HG02678 (cell line): Measurements from ENCODE around the gene ABCA2.
"Not testable (repeated sequence)": the region's sequence is repeated elsewhere in the genome, so short reads cannot be mapped to it uniquely, and the experiment has no call there.

Source experiments
- ATAC-seq: cut with Tn5 transposase; IDR thresholded peaks from one replicate; pipeline ENCODE4 v1.9.1; 2021; ENCODE audit warnings: mild to moderate bottlenecking, moderate library complexity; ENCODE audit not compliant: unreplicated experiment

ABCA2 gene

DNA sequence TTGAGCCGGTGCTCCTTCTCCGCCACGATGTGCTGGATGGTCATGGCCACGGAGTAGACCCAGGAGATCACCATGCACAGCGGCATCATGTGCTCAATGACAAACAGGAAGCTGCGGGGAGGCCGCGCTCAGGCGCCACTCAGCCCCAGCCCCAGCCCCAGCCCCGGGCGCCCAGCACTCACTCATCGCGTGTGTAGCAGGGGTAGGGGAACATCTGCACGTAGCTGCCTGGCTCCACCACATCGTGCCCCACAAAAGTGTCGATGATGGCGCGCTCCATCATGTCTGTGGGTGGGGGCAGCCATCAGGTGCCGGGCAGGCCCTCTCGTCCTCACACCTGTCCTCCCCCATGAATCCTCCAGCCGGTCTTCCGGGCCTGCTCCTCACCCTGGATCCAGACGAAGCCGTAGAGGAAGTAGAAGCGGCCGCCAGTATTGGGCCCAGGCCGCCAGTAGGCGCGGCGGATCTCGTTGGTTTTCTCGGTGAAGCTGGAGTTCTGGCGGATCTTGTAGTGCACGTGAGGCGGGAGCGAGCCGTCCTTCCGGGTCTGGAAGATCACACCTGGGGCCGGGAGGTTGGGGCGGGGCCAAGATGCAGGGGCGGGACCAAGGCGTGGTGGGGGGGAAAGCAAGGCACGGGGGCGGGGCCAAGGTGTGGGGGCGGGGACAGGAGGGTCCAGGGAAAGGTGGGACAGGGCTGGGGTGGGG is 10.1 kb downstream of the ABCA2 start:
- no peak for ATAC-seq

DNA sequence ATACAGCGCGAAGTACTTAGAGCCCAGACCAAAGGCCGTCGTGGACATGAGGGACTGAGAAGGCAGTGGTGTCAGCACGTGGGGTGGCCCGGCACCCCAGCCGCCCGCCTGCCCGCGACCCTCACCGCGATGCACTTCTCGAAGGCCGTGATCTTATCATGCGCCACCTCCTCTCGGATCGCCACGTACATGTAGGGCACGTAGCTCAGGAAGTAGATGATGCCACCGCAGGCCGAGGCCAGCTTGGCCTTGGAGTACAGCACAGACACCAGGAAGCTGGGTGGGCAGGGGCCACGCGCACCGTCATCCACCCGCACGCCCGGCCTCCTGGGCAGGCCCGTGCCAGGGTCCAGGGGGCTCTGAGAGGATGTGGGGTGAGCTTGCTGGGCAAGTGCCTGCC is 11.0 kb downstream of the ABCA2 start:
- no peak for ATAC-seq

DNA sequence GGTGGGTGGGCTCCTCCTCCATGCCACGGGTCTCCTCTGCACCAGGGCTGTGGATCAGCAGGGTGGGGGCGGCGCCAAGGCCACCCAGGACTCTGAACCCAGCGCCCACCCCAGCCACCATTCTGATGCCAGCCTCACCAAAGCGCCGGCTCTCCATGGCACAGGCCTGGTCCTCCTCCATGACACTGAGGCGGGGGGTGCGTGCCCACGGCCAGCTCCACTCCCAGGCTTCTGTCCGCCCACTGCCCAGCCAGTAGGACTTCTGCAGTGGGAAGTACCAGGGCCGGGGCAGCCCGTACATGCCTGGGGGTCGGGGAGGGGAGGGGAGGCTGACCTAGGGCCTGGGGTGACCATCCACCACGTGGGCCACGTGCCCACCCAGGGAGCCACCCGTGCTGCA is 11.6 kb downstream of the ABCA2 start:
- ATAC-seq, result no peak

DNA sequence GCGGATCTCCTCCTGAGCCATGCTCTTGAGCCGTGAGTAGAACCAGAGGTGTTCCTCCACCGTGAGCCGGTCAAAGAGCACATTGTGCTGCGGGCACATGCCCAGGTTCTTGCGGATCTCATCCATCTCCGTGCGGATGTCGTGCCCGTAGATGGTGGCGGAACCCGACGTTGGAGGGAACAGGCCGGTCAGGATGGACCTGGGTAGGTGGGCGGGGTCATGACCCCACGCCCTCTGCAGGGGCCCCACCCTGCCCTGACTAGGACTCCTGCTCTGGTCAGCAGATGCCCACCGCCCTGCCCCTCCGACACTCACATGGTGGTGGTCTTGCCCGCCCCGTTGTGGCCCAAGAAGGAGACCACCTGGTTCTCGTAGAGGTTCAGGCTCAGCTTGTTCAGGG is 12.1 kb downstream of the ABCA2 start:
- ATAC-seq, result no peak

DNA sequence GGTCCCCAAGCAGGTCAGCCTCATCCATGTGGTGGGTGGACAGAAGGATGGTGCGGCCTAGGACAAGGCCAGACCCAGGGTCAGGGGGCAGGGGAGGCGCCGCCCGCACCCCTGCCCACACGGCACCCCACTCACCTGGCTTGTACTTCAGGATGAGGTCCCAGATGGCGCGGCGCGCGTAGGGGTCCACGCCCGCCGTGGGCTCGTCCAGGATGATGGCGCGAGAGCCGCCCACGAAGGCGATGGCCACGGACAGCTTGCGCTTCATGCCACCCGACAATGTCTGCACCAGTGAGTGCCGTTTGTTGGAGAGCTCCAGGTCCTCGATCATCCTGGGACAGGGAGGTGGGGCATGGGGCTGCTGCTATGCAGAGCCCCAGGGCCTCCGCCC is 12.5 kb downstream of the ABCA2 start:
- no peak for ATAC-seq

DNA sequence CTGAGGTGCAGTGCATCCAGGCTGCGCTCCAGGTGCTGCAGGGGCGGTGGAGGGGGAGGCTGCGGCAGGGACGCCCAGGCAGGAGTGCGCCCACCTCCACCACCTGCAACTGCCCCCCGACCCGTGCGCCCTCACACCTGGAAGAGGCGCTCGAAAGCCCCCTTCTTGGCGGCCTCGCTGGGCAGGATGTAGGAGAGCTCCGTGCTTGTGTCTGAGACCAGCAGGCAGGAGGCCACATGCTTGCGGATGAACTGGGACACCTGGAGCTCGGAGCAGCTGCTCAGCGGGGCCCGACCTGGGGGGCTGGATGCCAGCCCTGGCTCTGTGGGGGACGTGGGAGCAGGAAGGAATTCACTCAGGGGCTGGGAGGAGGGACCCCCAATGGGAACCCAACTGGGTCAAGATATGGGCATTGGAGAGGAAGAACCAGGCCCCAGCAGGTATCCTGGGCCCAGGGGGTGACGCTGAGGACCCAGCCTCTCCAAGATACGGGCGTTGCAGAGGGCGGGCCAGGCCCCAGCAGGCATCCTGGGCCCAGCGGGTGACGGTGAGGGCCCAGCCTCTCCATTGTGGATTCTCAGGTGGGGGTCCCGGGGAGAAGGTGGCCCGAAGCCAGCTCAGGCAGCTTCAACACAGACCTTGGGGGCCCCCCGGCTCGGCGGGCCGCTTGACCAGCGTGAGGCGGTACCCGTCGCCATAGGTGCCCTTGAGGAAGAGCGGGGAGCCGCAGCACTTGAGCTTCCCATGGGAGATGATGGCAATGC is 13.1 kb downstream of the ABCA2 start:
- ATAC-seq, result no peak

DNA sequence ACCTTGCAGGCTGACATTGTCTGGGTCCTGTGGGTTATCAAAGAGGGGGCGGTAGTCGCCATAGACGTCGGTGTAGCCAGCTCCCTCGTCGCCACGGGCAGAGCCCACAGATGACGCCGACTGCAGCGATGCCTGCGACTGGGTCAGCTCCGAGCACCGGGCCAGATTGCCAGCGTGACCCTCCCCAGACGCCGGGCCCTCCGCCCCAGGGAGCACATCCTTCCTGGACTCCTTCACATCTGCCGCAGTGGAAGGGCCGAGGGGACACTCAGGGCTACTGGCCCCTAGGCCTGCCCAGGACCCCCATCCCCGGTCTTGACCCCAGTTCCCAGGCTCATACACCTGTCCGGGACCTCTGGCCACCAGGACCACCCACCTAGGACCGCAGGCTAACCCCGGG is 13.9 kb downstream of the ABCA2 start:
- ATAC-seq, result no peak

DNA sequence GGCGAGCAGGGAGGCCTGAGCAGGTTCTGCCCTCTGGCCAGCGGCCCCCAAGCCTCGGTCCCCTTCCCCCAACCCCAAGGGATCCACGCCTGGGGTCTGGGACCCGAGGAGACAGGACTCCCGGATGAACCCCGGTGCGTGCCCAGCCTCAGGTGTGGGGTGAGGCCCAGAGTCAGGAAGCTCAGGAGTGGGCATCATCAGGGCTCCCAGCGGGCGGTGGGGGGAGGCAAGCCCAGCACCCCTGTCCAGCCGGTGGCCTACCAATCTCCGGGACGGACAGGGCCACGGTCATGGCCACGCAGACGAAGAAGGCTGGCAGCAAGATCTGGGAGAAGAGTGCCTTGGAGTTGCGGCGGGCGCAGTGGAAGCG is 14.5 kb downstream of the ABCA2 start:
- no peak for ATAC-seq

DNA sequence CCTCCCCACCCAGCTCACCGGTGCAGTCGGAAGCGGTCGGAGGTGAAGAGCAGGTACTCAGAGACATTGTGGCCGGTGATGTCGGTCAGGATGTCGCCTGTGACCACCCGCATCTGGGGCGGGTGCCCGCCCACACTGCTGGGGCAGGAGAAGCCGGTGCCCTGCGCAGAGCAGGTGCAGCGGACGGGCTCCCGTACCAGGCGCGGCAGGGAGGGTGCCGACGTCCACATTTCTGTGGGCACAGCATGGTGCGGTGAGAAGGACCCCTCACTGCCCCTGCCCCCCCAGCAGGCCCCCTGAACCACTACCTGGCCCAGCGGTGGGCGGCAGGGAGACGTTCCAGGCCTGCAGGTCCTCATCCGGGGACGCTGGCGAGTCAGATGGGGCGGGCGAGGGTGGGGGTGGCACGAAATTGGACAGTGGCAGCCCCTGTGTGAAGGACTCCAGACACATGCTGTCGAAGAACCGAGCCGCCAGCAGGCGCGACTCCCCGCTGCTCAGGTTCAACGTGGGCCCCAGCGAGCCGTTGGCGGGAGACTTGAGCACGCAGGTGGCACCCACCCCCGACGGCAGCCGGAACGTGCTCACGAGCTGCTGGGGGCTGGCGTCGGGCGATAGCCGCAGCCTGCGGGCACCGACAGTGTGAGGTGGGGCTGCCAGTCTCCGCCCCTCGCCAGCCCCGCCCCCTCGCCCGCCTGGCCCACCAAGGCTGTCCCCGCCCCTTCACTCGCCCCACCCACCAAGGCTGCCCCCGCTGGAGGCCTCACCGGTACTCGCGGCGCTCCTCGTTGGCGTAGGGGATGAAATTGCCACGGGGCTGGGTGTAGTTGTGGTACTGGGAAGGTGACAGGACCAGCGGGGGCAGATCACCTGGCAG is 15.1 kb downstream of the ABCA2 start:
- ATAC-seq, result no peak

DNA sequence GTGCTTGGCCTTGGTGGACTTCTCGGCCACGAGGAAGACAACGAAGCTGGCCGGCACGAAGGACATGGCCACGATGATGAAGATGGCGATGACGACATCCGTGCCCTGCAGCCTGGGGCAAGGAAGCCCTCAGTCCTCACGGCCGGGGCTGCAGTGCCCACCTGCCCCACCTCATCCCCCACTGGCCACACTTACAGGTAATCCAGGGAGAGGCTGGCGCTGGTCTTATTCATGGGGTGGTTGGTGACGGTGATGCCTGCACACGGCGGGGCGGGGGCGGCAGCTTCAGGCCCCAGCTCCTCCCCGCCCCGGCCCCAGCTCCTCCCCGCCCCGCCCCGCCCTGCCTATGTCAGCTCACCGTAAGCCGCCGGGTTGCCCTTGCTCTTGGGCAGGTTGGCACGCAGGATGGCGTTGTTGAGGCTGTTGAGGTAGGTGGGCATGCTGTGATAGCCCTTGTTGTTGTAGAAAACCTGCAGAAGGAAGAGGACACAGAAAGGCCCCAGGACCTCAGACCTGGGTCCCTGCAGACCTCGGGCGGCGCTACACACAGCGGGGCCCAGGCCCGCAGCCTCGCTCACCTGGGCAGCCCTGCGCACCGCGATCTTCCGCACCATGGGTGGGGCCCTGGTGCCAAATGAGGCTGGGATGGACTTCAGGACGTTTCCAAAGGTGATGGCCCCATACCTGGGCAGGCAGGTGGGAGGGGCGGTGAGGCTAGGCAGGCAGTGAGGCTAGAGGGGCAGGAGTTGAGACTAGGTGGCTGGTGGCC is 15.9 kb downstream of the ABCA2 start:
- no peak for ATAC-seq

DNA sequence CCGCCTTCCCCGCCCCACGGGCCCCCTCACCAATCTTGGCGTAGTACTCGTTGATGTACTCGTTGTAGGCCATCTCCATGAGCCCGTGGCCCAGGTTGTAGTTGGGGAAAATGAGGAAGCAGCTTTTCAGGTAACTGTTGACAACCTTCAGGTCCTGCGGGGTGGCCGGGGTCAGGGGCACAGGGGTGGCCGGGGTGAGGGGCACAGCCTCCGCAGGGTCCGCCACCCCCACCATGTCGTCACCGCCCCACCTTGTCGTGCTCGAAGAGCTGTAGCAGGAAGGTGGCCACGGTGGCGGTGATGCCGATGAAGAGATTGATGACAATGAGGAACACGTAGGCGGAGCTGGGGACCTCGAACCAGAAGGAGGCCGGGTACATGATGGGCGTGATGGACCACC is 16.9 kb downstream of the ABCA2 start:
- ATAC-seq, result no peak

DNA sequence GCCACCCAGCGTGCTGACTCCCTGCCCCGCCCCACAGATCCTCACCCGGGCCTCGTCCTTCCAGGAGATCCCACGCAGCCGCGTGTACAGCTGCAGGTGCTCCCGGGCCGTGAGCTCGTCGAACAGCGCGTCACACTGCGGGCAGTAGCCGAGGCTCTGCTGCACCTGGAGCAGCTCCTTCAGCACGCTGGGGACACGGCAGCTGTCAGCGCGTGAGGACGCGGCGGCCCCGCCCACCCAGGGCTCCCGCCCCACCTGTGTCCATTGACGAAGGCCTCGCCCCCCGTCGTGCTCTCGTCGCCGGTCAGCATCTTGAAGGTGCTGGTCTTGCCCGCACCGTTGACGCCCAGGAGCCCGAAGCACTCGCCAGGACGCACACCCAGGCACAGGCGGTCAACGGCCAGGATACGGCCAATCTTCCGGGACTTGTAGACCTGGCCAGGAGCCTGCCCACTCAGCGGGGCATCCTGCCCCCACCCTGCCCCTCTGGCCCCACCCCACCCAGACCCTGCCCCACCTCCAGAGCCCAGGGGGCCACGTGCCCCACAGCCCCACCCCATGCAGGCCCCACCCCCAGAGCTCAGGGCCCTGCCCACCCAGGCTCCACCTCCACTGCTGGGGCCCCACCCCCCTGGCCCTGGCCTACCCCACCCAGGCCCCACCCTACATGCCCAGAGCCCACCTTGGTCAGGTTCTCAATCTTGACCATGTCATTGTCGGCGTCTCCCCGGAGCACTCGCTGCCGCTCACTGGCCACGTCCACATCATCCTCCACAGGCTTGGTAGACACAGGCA is 17.9 kb downstream of the ABCA2 start:
- no peak for ATAC-seq

DNA sequence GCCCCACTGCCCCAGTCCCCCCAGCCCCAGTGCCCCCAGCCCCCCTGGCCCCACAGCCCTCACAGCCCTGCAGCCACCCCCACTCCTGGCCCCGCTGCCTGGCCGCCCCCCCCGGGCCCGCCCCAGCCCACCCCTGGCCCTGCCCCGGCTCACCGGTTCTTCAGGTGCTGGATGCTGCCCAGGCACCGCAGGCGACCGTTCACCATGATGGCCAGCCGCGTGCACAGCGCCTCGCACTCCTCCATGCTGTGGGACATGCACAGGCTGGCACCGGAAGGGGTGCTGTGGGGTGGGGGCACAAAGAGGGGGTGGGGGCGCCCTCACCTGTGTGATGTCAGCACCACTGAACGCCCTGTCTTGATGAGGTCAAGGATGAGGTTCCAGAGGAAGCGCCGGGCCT is 18.8 kb downstream of the ABCA2 start:
- no peak for ATAC-seq

DNA sequence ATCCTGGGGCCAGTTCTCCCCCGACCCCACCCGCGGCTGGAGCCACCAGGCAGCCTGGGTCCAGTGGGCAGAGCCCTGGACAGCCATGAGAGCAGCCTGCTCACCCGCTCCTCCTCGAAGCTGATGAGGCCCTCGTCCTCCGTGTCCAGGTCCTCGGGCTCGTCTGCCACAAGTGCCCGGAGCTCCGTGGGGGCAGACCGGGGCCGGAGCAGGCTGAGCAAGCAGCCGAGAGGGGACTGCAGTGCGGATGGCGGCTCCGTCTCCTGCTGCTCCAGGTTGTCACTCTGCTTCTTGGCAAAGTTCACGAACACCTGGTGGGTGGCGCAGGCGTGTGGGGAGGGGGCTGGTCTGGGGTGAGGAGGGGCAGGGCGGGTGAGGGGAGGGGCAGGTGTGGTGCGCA is 19.7 kb downstream of the ABCA2 start:
- ATAC-seq, result no peak

DNA sequence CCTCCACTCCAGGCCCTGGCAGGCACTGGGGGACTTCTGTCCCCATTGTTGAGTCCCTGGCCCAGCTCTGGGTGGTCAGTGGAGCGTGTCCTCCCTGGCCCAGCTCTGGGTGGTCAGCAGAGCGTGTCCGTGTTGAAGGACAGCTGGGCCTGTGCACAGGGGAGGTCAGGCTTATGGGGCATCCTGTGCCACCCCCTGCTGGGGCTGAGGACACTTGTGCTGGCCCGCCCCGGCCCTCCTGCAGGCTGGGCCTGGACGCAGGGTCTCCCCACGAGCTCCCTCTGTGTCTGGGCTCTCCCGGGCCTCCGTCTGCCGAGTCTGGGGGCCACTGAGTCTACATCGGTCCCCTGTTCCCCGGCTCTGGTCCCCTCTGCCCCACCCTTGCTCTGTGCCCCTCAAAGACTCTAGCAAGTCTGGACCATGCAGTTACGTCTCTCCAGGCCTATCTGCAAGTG is 20.2 kb downstream of the ABCA2 start:
- ATAC-seq, result no peak

DNA sequence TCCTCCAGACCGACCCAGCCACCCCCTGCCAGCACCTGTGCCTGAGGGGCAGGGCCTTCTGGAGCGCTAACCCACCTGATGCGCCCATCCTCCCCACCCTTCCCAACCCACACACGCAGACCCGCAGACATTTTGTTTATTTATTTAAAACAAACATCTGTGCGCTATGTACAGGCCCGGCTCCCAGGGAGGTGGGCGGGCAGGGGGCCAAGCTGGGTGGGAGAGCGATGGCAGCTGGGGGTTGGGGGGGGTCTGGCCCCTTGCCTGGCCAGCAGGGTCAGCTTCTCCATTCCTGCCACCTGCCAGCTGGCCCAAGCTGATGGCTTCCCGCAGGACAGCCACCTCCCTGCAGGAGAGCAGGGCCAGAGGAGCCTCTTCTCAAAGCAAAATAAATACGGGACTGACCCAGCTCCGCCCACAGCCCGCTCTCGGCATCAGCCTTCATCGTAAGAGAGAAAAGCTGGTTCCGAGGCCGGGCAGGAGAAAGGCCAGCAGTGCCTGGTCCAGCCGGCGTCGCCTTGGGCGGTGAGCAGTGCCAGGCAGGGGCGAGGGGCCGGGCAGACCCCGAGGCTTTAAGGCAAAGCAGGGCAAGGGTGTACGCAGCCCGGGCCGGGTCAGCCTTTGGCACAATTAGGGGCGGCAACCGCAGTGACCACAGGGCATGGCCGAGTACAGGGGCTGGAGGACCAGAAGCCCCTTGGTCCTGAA is 20.8 kb downstream of the ABCA2 start:
- ATAC-seq, result no peak

DNA sequence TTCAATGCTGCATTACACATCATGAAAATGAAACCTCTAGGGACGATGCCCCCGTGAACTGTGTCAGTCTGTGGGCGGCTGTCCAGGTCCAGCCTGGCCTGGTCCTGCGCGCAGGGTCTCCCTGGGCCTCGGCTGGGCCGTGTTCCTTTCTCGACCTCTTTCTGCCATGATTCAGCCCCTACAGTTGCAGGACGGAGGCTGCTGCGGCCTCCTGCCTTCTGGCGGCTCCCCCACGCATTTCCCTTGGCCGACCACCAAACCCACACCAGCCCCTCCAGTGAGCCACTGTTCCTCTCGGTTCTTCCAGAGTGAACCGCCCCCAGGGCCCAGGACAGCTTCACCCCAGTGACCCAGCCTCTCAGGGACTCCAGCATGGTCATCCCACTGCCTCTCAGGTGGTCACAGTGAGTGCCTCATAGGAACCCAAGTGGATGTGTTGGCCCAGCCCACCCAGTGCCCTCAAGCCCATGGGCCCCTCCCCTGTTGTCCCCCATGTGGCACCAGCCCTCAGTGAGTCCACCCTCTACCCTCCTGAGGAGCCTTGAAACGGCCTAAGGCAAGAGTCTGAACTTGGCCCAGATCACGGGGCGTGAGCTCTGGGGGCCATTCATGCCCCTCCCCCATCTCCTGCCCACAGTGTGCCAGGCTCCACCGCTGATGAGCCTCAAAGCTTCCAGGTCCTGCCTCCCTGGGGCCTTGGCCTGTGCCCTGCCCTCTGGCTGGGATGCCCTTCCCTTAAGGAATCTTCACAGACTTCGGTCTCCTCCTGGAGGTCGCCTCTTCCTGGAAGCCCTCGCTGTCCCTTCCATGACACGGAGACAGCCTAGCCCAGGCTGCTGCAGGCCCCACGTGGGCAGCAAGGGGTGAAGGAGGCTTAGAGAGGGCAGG is 21.7 kb downstream of the ABCA2 start:
- ATAC-seq, result no peak

DNA sequence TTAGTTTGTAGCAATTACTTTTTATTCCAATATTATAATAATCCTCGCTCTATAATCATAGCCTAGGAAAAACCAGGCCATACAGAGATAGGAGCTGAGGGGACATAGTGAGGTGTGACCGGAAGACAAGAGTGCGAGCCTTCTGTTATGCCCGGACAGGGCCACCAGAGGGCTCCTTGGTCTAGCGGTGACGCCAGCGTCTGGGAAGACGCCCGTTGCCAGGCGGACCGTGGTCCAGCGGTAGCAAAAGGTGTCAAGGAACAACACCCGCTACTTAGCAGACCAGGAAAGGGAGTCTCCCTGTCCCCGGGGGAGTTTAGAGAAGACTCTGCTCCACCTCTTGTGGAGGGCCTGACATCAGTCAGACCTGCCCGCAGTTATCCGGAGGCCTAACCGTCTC is 23.8 kb downstream of the ABCA2 start:
- not testable (repeated sequence) for ATAC-seq

DNA sequence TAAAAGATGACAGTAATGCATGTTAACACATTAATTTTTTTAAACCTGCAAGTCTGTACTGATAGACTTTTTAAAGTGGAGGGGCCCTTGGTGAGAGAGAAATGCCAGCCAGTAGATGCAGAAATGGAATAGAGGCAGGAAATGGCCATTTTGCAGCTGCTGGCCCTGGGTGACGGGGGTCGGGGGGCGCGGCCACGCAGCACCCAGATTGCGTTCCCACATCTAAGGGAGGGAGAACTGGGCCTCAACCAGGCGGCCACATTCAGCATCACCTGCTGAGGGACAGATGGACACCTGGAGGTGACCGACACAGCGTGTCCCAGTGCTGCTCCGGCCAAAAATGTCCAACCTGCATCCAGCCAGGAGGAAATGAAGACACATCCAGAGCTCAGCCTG is 25.4 kb downstream of the ABCA2 start:
- no peak for ATAC-seq
